ENCODE results near the gene PPIL4.

DNA sequence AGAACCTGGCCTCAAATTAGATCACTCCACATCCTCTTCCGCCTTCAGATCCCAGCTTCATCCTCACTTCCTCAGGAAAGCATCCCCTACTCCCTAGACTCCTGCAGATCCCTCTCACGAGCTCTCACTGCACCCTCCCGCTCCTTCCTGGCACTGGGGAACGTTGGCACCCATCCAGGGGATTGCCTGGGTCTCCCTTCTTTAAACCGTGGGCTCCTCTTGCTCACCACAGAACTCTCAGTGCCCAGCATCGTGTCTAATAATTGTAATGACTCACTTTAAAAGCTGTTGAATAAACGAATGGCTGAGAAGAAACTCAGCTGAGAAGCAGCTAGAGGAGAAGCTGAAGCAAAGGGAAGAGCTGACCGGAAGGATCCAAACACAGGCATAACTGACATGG lies 81.4 kb downstream of the PPIL4 start:
- TF ChIP-seq CHD2 (IDR thresholded peaks at IDR 0.05; ENCODE audit: low read depth, low read length): no peak
- TF ChIP-seq, protein P1, sequence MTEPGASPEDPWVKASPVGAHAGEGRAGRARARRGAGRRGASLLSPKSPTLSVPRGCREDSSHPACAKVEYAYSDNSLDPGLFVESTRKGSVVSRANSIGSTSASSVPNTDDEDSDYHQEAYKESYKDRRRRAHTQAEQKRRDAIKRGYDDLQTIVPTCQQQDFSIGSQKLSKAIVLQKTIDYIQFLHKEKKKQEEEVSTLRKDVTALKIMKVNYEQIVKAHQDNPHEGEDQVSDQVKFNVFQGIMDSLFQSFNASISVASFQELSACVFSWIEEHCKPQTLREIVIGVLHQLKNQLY (CRISPR knock-in tag; IDR thresholded peaks at IDR 0.05): no peak
- no peak for TF ChIP-seq POLR2A (IDR thresholded peaks at IDR 0.05; ENCODE audit: insufficient read depth in 1 of 2, low read depth in 2 of 2, low read length in 2 of 2)
- no peak for TF ChIP-seq EP300 (IDR thresholded peaks at IDR 0.05; ENCODE audit: low read depth in 2 of 2, low read length in 2 of 2)
- TF ChIP-seq EP300 (CRISPR knock-in tag; IDR thresholded peaks at IDR 0.05; ENCODE audit: borderline replicate concordance): no peak
